Nephron progenitor cell (in vitro differentiated cells): ENCODE measurements around the gene ANKRD44.

Source experiments
- DNase-seq: peaks from one replicate; pipeline ENCODE4 v3.0.0; 2021
- H3K27ac Mint-ChIP-seq: 2 replicates; pipeline ENCODE4 v1.8.0; 2021; ENCODE audit warnings: mild to moderate bottlenecking, moderate library complexity, mixed read lengths
- H3K27me3 Mint-ChIP-seq: 2 replicates; pipeline ENCODE4 v1.8.0; 2021; ENCODE audit warnings: mild to moderate bottlenecking, low read depth, mixed read lengths; ENCODE audit not compliant: poor library complexity
- H3K36me3 Mint-ChIP-seq: 2 replicates; pipeline ENCODE4 v1.8.0; 2021; ENCODE audit warnings: low read depth, mixed read lengths
- H3K4me1 Mint-ChIP-seq: 2 replicates; pipeline ENCODE4 v1.8.0; 2021; ENCODE audit warnings: mixed read lengths
- H3K4me3 Mint-ChIP-seq: 2 replicates; pipeline ENCODE4 v1.8.0; 2021; ENCODE audit warnings: mild to moderate bottlenecking, moderate library complexity, mixed read lengths
- H3K9me3 Mint-ChIP-seq: 2 replicates; pipeline ENCODE4 v1.8.0; 2021; ENCODE audit warnings: mild to moderate bottlenecking, moderate library complexity, mixed read lengths
- TF ChIP-seq, protein P1 (sequence below): fragments of 200-600 bp; sonication (generic); IDR thresholded peaks from 2 replicates; pipeline ENCODE4 v1.5.0; 2021; ENCODE audit warnings: antibody characterized with exemption

ANKRD44 gene

DNA sequence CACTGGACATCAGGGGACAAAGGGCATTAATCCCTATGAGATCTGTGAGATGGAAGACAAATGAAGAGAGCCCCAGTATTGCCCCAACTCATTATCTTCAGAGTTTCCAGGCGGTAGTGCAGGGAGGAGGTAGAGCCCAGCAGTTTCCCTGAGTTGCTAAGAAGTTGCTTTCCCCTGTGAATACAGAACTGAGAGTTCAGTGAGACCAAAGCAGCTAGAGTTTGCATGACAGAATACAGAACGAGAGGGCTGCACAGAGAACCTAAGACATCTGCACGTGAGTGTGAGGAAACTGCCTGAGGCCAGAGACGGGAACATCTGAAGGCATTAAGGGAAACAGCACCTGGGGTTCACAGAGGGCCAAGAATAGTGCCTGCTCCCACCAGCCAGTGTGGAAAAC, 366.0 kb downstream of the ANKRD44 start:
- H3K27me3 Mint-ChIP-seq = no peaks in the 10 kb centered on the region
- no peaks in the 10 kb centered on the region for H3K36me3 Mint-ChIP-seq
- H3K9me3 Mint-ChIP-seq = no peaks in the 10 kb centered on the region
- TF ChIP-seq, protein P1, sequence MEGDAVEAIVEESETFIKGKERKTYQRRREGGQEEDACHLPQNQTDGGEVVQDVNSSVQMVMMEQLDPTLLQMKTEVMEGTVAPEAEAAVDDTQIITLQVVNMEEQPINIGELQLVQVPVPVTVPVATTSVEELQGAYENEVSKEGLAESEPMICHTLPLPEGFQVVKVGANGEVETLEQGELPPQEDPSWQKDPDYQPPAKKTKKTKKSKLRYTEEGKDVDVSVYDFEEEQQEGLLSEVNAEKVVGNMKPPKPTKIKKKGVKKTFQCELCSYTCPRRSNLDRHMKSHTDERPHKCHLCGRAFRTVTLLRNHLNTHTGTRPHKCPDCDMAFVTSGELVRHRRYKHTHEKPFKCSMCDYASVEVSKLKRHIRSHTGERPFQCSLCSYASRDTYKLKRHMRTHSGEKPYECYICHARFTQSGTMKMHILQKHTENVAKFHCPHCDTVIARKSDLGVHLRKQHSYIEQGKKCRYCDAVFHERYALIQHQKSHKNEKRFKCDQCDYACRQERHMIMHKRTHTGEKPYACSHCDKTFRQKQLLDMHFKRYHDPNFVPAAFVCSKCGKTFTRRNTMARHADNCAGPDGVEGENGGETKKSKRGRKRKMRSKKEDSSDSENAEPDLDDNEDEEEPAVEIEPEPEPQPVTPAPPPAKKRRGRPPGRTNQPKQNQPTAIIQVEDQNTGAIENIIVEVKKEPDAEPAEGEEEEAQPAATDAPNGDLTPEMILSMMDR = no peak
- H3K4me1 Mint-ChIP-seq = no peaks in the 10 kb centered on the region
- H3K27ac Mint-ChIP-seq = no peak overlapping the region
- DNase-seq = no peak
- no peak overlapping the region for H3K4me3 Mint-ChIP-seq

DNA sequence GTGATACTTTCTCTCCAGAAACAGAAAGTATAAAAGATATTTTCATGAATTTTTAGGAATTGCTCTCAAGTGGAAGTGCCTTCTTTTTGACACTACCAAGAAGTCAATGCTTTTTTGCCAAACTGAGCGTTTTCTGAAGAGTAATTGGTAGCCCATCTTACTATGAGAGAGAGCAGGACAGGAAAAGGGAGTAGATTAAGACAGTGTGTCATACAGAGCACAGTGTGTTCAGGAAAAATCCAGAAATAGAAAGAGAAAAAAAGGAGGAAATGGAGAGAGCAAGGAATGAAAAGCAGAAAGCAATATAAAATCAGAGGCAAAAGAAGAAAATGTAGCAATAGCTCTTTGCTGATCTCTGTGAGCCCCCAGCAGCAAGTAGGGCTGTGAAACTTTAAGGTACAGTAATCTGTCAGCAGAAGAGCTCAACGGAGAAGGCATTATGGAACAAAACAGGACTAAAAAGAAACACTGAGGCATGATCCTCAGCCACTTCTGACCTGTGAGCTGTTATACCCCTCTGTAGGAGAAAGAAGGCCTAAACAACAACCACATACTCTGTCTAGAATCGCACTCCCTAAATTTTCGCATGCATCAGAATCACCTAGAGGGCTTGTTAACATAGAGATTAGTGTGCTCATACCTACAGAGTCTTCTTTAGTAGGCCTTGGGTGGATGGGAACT, 369.0 kb downstream of the ANKRD44 start:
- no peak for DNase-seq
- Mint-ChIP-seq H3K4me3 (no peak overlapping the region), H3K27ac (no peak overlapping the region), H3K27me3 (no peaks in the 10 kb centered on the region), H3K4me1 (no peaks in the 10 kb centered on the region), H3K36me3 (no peaks in the 10 kb centered on the region), H3K9me3 (no peaks in the 10 kb centered on the region)
- TF ChIP-seq, protein P1 = no peak

DNA sequence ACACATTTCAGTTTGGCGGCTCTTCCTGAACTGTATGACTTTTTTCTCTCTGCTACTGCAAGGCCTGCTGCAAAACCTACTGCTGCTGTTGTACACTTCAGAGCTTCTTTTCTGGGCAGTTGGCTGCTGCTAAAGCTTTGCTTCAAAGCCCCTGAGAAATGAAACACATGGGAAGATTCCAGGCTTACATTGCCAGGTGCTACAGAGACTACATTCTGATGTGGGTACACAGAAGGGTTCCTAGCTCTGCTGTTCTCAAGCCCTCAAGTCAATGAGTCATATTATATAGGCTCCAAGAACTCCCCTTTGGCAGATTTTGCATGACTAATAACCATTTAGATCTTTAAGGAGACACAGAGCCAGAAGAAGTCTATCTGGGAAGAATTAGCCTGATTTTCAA, 371.2 kb downstream of the ANKRD44 start:
- no peak for DNase-seq
- no peaks in the 10 kb centered on the region for H3K27me3 Mint-ChIP-seq
- H3K9me3 Mint-ChIP-seq = no peaks in the 10 kb centered on the region
- no peak overlapping the region for H3K27ac Mint-ChIP-seq
- TF ChIP-seq, protein P1 = no peak
- no peaks in the 10 kb centered on the region for H3K36me3 Mint-ChIP-seq
- H3K4me1 Mint-ChIP-seq = no peaks in the 10 kb centered on the region
- no peak overlapping the region for H3K4me3 Mint-ChIP-seq
